AG04450 (cell line): ENCODE results near the gene PRRT2. TPM values are rescaled to one million over a fixed set of nuclear protein-coding genes. Genes with fewer than 3 reads are reported as not detected.

Experiments
- CTCF ChIA-PET: fragments of 300-600, 350-600 bp; formaldehyde crosslinking; extraction: SDS; loops from one replicate; lab custom pipeline; 2022; ENCODE audit warnings: antibody characterized with exemption, inconsistent platforms; lab: Charles Lee
- POLR2A ChIA-PET: fragments of 350-600 bp; formaldehyde crosslinking; extraction: SDS; loops from one replicate; lab custom pipeline; 2021; ENCODE audit warnings: antibody characterized with exemption, inconsistent platforms; lab: Yijun Ruan, JAX
- DNase-seq: peaks from one replicate; pipeline ENCODE4 v3.0.0-alpha.2; 2011; ENCODE audit warnings: low read depth, low spot score
- H3K27ac ChIP-seq: one replicate; pipeline ENCODE4 v1.5.1; 2012; ENCODE audit warnings: low read depth, low read length, control low read depth
- H3K27me3 ChIP-seq: one replicate; pipeline ENCODE4 v1.6.0; 2012; ENCODE audit warnings: low read length; ENCODE audit not compliant: control insufficient read depth, insufficient read depth
- H3K4me3 ChIP-seq: 2 replicates; pipeline ENCODE4 v1.5.1; 2011; ENCODE audit warnings: mild to moderate bottlenecking, low read depth, low read length, control low read depth
- H3K9me3 ChIP-seq: 2 replicates; pipeline ENCODE4 v1.5.1; 2012; ENCODE audit warnings: low read length; ENCODE audit not compliant: control insufficient read depth, insufficient read depth
- CTCF ChIP-seq: IDR thresholded peaks from 2 replicates; pipeline ENCODE4 v1.5.1; 2011; ENCODE audit warnings: low read depth, low read length, control low read depth, inconsistent platforms
- polyA plus RNA-seq: library from polyadenylated mRNA; depleted of rRNA; stranded (reverse); fragments of >200 nt; gene quantifications from 2 replicates; pipeline ENCODE4 v1.2.3, GENCODE V29; 2011

The PRRT2 gene
- polyA plus RNA-seq, 1 experiment: 5.7 TPM

GRCh38 chr16:29814592-29814991, 2.6 kb downstream of the PRRT2 start:
- CTCF ChIA-PET: no interaction called here
- no peaks in the 10 kb centered on the region for H3K27me3 ChIP-seq
- TF ChIP-seq CTCF: no peak
- H3K27ac ChIP-seq: peak overlapping the region; percentile 11
- DNase-seq: no peak
- H3K9me3 ChIP-seq: no peaks in the 10 kb centered on the region; the same call in 1 of the 2 replicates
- POLR2A ChIA-PET: no interaction called here
- H3K4me3 ChIP-seq: peak overlapping the region; percentile 83

GRCh38 chr16:29815032-29815721, 3.2 kb downstream of the PRRT2 start:
- DNase-seq: no peak
- no peaks in the 10 kb centered on the region; the same call in 1 of the 2 replicates for H3K9me3 ChIP-seq
- H3K27me3 ChIP-seq: no peaks in the 10 kb centered on the region
- ChIA-PET CTCF (interaction anchor here (0.6 to 5.6 kb wide), 10 partner anchors 7 to 136 kb away, joined by 3 to 41 read pairs (median 6); no protein-coding TSS in a partner anchor), POLR2A (interaction anchor here (0.6 to 2.3 kb wide), 10 partner anchors 8 to 835 kb away, joined by 3 to 14 read pairs (median 6); partner anchors contain the start of genes ALDOA, ASPHD1, KCTD13 and KIF22)
- TF ChIP-seq CTCF: no peak
- peak overlapping the region; percentile 83 for H3K4me3 ChIP-seq
- H3K27ac ChIP-seq: peak overlapping the region; percentile 80

DNA sequence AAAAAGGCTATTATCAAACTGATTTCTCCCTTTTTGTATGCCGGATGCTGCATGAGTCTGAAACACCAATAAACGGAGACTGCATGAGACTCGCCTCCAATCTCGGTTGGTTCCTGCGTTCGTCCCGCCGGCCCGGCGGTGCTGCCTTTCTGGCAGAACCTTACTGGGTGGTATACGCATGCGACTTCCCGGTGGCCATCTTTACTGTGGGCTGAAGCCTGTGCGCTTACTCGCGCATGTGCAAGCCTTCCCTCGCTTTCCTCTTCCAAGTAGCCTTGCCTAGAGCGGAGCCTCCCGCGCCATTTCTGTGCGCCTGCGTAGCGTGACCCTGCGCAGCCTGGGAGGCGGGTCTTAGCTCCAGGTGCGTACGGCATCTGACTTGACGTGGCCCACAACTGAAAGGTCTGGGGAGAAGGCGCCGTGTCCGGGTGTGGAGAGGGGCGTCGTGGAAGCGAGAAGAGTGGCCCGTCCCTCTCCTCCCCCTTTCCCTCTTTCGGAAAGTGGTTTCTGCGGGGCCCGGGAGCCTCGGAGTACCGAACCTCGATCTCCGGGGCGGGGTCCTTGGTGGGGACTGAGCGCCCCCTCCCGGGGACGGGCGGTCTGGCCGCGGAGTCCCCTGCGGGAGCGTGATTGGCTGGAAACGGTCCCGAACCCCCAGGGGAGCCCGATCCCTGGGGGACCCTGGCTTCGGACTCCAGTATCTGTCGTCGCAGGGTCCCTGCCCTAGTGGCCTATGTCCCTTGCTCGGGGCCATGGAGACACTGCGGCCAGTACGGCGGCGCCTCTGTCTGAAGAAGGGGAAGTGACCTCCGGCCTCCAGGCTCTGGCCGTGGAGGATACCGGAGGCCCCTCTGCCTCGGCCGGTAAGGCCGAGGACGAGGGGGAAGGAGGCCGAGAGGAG, 4.0 kb downstream of the PRRT2 start, which contains the start of gene PAGR1:
PAGR1 (plus strand) TSS at position 360 of the 901 bp plus-strand sequence; CDS start at position 734, 374 bp downstream.
- Histone ChIP-seq H3K9me3 (no peaks in the 10 kb centered on the region; the same call in 1 of the 2 replicates), H3K4me3 (peak within 1 kb of the TSS; percentile 83), H3K27me3 (no peaks in the 10 kb centered on the region), H3K27ac (peak within 1 kb of the TSS; percentile 80)
- TF ChIP-seq CTCF: peak; percentile 85
- DNase-seq: peak; percentile 100
- POLR2A ChIA-PET: interaction anchor here (0.5 to 2.3 kb wide), 12 partner anchors 9 to 834 kb away, joined by 3 to 14 read pairs (median 5); partner anchors contain the start of genes ALDOA, ASPHD1, KCTD13 and KIF22
- CTCF ChIA-PET: interaction anchor here (0.6 to 5.6 kb wide), 11 partner anchors 8 to 137 kb away, joined by 3 to 41 read pairs (median 6); no protein-coding TSS in a partner anchor

- ChIA-PET CTCF (interaction anchor here (0.7 to 5.6 kb wide), 3 partner anchors 9 to 85 kb away, joined by 3 to 41 read pairs (median 13); no protein-coding TSS in a partner anchor), POLR2A (interaction anchor here (0.5 to 2.3 kb wide), 6 partner anchors 9 to 288 kb away, joined by 4 to 14 read pairs (median 8); partner anchors contain the start of gene KIF22)
- peak; percentile 37 for TF ChIP-seq CTCF
- H3K27ac ChIP-seq: peak overlapping the region; percentile 80
- no peak for DNase-seq
- peak overlapping the region; percentile 83 for H3K4me3 ChIP-seq
- no peaks in the 10 kb centered on the region for H3K27me3 ChIP-seq
- no peaks in the 10 kb centered on the region; the same call in 1 of the 2 replicates for H3K9me3 ChIP-seq
These were observed 4.9 kb downstream of the PRRT2 start for GRCh38 chr16:29816694-29817441.
